RWPE1 (cell line): Measurements from ENCODE around the gene AGAP1.
A peak's percentile ranks its signal among the peaks of the same experiment; 100 is the strongest.
"Not testable (repeated sequence)": the region's sequence is repeated elsewhere in the genome, so short reads cannot be mapped to it uniquely, and the experiment has no call there.

Experiments
- CTCF ChIA-PET: fragments of 350-600 bp; sonication (Branson Sonifier 250); formaldehyde crosslinking; extraction: SDS; loops from one replicate; lab custom pipeline; 2021; lab: Yijun Ruan, JAX
- POLR2A ChIA-PET: fragments of 400-600 bp; formaldehyde crosslinking; extraction: SDS; loops from one replicate; lab custom pipeline; 2020; ENCODE audit warnings: antibody characterized with exemption; ENCODE audit not compliant: low non-redundant PET; lab: Yijun Ruan, JAX
- DNase-seq: peaks from one replicate; pipeline ENCODE4 v3.0.0; 2012; ENCODE audit warnings: low spot score
- H3K27ac ChIP-seq: fragments of 450-650 bp; 2 replicates; pipeline ENCODE4 v1.5.1; 2017
- TF ChIP-seq, protein P1 (sequence below): fragments of 450-650 bp; conservative IDR thresholded peaks from 2 replicates; pipeline ENCODE4 v1.5.1; 2017; ENCODE audit warnings: low read depth, mild to moderate bottlenecking

Gene AGAP1

GRCh38 chr2:235601960-235602704 lies 108.3 kb downstream of the AGAP1 start:
- TF ChIP-seq, protein P1, sequence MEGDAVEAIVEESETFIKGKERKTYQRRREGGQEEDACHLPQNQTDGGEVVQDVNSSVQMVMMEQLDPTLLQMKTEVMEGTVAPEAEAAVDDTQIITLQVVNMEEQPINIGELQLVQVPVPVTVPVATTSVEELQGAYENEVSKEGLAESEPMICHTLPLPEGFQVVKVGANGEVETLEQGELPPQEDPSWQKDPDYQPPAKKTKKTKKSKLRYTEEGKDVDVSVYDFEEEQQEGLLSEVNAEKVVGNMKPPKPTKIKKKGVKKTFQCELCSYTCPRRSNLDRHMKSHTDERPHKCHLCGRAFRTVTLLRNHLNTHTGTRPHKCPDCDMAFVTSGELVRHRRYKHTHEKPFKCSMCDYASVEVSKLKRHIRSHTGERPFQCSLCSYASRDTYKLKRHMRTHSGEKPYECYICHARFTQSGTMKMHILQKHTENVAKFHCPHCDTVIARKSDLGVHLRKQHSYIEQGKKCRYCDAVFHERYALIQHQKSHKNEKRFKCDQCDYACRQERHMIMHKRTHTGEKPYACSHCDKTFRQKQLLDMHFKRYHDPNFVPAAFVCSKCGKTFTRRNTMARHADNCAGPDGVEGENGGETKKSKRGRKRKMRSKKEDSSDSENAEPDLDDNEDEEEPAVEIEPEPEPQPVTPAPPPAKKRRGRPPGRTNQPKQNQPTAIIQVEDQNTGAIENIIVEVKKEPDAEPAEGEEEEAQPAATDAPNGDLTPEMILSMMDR, result no peak
- no peak overlapping the region for H3K27ac ChIP-seq
- ChIA-PET CTCF (no interaction called here), POLR2A (no interaction called here)
- no peak for DNase-seq

DNA sequence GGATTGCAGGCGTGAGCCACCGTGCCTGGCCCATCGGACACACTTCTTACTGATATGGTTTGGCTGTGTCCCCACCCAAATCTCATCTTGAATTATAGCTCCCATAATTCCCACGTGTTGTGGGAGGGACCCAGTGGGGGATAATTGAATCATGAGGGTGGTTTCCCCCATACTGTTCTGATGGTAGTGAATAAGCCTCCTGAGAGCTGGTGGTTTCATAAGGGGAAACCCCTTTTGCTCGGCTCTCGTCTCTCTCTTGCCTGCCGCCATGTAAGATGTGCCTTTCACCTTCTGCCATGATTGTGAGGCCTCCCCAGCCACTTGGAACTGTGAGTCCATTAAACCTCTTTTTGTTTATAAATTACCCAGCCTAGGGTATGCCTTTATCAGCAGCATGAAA lies 109.1 kb downstream of the AGAP1 start:
- DNase-seq, H3K27ac ChIP-seq, POLR2A ChIA-PET: not testable (repeated sequence)
- CTCF ChIA-PET, result interaction anchor here (0.6 kb wide), 1 partner anchor 554 kb away, joined by 3 read pairs; no protein-coding TSS in a partner anchor

GRCh38 chr2:235603659-235604058 lies 109.8 kb downstream of the AGAP1 start:
- no peak overlapping the region for H3K27ac ChIP-seq
- TF ChIP-seq, protein P1, result no peak
- CTCF ChIA-PET, result no interaction called here
- no peak for DNase-seq
- POLR2A ChIA-PET, result no interaction called here

DNA sequence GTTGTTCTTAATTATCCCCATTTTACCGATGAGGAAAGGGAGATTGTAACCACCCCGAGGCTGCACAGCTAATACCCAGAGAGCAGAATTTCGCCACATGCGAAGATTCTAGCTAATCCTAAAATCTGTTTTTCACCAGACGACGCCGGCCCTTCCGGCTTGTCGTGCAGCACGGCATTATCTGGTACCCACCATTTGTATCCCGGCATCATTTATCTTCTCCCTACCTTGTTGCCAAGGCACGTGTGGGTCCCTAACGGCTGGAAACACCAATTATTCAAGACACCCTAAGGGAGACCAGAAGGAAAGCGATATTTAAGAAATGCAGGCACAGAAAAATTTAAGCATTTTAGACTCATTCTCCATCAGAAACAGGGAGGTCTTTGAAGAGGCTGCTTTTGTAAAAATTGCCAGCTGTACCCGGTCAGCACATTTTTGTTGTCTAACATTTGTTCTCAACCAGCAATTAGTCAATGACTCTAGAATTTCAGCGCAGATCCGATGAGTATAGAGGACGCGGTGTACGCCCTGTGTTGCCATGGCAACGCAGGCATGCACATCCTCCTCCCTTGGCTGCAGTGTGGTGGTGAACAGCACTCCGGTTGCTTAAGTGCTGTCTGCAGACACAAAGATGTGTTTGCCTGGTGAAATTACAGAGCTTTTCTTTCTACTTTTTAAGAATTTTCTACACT lies 111.6 kb downstream of the AGAP1 start:
- DNase-seq, result peak; percentile 84
- POLR2A ChIA-PET, result no interaction called here
- CTCF ChIA-PET, result interaction anchor here (1.2 kb wide), 1 partner anchor 9 kb away, joined by 5 read pairs; no protein-coding TSS in a partner anchor
- TF ChIP-seq, protein P1, result no peak
- peak overlapping the region; percentile 68 for H3K27ac ChIP-seq

GRCh38 chr2:235606004-235606715 lies 112.3 kb downstream of the AGAP1 start:
- TF ChIP-seq, protein P1, result no peak
- ChIA-PET POLR2A (no interaction called here), CTCF (no interaction called here)
- peak overlapping the region; percentile 68 for H3K27ac ChIP-seq
- no peak for DNase-seq

DNA sequence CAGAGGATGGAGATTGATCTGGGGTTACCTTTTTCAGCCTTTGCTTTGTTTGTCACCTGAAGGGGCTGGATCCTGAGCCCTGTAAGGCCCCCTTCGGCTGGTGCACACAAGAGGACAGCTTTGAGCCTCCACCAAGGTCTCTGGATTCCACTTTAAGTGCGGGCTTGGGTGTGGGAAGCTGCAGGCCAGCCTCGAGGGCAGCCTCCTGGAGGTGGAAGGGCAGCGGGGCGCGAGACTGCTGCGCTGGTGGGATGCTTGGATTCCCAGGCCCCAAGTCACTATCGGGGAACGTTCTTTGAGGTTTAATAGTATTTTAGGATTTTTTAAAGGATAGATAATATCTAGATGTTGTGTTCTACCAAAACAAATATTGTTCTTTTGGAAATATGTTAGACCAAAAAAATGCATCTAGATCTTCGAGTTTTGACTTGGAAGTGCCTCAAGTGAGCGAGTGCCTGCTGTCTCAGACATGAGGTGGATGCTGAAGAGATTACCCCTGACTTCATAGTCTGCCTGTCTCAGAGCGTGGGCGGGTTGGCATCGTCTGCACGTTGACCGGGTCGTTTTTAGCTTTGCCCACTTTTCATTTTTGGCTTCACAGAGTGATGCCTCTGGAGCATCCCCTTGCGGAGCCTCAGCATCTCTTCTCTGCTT lies 113.8 kb downstream of the AGAP1 start:
- POLR2A ChIA-PET, result no interaction called here
- TF ChIP-seq, protein P1, result no peak
- no peak overlapping the region for H3K27ac ChIP-seq
- DNase-seq, result no peak
- CTCF ChIA-PET, result interaction anchor here (0.6 to 0.8 kb wide), 2 partner anchors 454 to 1610 kb away, joined by 3 to 4 read pairs; no protein-coding TSS in a partner anchor
